Ovary (tissue), 3 donors: ENCODE results near the gene REEP3.

Source experiments
- POLR2A ChIP-seq: fragments of 450-650 bp; IDR thresholded peaks from one replicate; pipeline ENCODE4 v1.6.1; 2017; ENCODE audit warnings: antibody characterized with exemption, mild to moderate bottlenecking, moderate library complexity
- TF ChIP-seq, protein P1 (sequence below), 3 donors: fragments of 450-650 bp in 2 of 3; fragments of 200-600 bp in 1 of 3; IDR thresholded peaks; one replicate each; pipeline versions ENCODE4 v1.5.1 to v1.8.0; 2016 to 2022; ENCODE audit warnings: antibody characterized with exemption in 3 of 3, mild to moderate bottlenecking in 1 of 3
- donor health status: DM: no; HTN: no; CAD: no.

DNA sequence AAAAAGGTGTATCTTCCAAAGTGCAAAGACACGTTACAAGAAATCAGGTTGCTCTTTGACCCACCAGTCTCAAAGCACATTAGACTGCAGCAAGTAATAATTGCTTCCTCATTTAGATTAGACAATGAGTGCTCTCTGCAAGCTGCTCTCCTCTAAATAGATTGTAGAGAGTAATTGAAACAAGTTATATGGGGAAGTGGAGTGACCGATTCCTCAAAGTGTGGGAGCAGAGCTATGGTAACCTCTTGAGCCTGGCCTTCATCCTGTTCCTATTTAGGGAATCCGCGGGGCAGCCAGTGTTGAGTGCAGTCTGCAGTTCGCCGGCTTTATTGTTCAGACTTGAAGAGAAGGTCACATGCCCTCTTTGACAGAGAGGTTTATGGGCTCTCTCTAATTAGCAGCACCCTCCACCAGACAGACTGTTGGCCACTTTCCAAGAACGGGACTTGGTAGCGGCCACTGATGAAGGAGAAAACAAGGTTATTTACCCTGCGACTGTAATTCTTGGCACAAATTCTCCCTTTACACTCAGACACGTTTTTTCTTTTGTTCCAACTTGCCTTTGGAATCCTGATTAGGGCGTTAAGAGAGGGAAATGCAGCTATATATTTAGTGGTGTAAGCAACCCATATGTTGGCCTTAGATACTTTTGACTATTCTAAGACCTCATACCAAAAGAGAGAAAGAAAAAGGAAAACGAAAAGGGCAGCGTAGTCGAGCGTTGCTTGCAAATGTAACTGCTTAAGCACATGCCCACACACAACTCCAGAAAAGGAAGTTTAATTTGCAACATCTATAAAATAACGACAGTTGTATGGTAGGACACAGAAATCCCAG lies 107.5 kb downstream of the REEP3 start:
- TF ChIP-seq, protein P1, sequence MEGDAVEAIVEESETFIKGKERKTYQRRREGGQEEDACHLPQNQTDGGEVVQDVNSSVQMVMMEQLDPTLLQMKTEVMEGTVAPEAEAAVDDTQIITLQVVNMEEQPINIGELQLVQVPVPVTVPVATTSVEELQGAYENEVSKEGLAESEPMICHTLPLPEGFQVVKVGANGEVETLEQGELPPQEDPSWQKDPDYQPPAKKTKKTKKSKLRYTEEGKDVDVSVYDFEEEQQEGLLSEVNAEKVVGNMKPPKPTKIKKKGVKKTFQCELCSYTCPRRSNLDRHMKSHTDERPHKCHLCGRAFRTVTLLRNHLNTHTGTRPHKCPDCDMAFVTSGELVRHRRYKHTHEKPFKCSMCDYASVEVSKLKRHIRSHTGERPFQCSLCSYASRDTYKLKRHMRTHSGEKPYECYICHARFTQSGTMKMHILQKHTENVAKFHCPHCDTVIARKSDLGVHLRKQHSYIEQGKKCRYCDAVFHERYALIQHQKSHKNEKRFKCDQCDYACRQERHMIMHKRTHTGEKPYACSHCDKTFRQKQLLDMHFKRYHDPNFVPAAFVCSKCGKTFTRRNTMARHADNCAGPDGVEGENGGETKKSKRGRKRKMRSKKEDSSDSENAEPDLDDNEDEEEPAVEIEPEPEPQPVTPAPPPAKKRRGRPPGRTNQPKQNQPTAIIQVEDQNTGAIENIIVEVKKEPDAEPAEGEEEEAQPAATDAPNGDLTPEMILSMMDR (IDR thresholded peaks at IDR 0.05) = no peak
- TF ChIP-seq POLR2A = no peak
